Renal pelvis (tissue), 4 donors: ENCODE data around the gene ITGB4. TPM values are rescaled to one million over a fixed set of nuclear protein-coding genes. Genes with fewer than 3 reads are reported as not detected.
"Not testable (repeated sequence)": the region's sequence is repeated elsewhere in the genome, so short reads cannot be mapped to it uniquely, and the experiment has no call there.

Experiments
- DNase-seq: peaks from one replicate; pipeline ENCODE4 v3.0.0-alpha.2; 2013
- polyA plus RNA-seq, 3 donors: library from polyadenylated mRNA; unstranded; fragments of 120-200 nt; gene quantifications; one replicate each; pipeline ENCODE4 v1.2.1, GENCODE V29; 2013; ENCODE audit not compliant: insufficient read length in 3 of 3

The ITGB4 gene
- polyA plus RNA-seq, 3 donors: 12.5 to 17.1 (median 16.2) TPM

DNA sequence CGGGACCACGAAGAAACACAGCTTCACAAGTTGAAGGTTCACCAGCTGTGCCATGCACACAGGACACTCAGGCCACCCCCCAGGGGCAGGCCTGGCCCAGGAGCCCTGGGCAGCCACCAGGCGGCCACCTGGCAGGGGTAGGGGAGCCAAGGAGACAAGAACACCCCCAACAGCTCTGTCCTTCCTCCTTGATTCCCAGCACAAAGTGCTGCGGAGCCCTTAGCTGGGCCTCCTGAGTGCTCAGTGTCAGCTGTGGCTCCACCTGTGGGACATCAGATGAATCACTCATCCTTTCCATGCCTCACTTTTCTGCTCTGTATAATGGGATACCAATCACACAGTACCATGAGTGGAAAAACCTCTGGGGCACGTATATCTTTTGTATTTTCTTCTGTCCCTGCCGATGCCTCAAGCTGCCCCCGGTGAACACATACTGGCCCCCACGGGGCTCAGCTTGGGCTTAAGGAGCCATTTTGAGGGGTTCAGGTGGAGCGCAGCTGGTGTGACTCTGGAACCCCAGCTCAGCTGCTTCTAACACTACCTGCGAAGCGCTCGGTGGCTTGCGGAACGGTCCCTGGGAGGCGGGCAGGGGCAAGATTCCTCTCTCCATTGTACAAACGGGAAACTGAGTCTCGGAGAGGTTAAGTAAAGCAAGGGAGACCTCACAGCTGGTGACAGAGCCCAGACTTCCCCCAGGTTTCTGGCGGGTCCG is 31.7 kb downstream of the ITGB4 start:
- DNase-seq: no peak

DNA sequence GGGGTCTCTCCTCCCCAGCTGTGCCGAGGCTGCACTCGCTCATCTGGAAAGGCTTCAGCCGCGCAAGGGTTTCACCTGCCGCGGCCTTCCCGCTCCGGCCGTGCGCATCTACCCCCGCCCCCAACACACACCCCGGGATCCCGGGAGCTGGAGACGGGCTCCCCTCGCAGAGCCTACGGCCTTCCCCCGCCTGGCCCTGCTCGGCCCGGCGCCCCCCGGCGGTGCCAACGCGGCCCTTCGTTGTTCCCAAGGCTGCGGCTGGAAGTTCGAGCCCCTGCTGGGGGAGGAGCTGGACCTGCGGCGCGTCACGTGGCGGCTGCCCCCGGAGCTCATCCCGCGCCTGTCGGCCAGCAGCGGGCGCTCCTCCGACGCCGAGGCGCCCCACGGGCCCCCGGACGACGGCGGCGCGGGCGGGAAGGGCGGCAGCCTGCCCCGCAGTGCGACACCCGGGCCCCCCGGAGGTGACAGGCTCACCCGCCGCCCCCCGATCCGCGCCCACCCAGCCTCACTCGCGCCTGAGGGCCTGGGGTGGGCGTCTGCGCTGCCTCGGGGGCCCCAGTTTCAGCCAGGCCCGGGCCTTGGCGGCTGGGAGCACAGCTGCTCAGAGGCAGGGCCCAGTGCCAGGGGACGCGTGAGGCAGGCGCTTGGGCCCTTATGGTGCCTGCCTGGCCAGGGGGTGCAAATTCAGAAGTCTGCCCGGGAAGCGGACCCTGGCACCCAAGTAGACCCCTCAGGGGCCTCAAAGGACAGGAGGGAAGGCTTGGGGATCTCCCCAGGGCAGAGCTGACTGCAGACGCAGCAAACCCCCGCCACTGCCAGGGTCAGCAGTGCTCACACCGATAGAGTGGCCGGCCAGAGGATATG is 32.5 kb downstream of the ITGB4 start:
- peak; percentile 69 for DNase-seq

DNA sequence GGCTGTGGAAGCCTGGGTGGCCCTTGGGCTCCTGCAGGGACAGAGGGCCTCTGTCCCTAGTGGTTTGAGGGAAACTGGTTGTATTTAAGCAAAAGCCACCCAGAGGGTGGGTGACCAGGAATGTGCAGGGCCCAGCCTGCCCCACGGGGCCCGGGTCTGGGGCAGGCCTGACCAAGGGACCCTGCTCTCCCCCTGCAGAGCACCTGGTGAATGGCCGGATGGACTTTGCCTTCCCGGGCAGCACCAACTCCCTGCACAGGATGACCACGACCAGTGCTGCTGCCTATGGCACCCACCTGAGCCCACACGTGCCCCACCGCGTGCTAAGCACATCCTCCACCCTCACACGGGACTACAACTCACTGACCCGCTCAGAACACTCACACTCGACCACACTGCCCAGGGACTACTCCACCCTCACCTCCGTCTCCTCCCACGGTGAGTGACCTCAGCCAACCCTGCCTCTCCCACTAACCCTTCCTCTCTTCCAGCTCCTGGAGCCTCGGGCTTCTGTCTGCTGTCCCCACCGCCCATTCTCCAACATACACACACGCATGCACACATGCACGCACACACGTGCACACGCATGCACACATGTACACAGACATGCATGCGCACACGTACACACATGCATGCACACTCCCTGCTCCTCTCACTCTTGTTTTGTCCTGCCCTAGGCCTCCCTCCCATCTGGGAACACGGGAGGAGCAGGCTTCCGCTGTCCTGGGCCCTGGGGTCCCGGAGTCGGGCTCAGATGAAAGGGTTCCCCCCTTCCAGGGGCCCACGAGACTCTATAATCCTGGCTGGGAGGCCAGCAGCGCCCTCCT is 33.3 kb downstream of the ITGB4 start:
- DNase-seq: no peak

DNA sequence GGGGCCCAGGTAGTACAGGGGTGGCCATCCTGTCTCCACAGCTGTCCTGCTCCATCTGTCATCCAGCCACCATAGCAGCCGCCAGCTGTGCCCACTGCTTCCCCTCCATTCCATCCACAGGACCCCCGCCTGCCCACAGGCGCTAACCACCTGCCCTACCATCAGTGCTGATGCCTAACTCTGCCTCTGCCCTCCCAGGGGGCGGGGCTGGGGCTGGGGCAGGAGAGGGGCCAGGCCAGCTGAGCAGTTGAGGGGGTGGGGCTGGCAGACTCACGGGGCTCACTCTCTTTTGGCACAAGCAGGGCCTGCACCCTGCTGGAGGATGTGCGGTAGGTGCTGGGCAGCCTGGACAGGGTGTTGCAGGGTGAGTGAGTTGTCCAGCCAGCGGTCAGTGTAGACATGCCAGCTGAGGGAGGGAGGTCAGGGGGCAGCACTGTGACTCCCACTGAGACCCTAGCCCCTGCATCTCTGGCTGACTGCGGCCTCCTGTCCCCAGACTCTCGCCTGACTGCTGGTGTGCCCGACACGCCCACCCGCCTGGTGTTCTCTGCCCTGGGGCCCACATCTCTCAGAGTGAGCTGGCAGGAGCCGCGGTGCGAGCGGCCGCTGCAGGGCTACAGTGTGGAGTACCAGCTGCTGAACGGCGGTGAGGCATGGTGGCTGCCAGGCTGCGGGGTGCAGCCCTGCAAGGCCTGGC is 34.1 kb downstream of the ITGB4 start:
- DNase-seq: no peak

DNA sequence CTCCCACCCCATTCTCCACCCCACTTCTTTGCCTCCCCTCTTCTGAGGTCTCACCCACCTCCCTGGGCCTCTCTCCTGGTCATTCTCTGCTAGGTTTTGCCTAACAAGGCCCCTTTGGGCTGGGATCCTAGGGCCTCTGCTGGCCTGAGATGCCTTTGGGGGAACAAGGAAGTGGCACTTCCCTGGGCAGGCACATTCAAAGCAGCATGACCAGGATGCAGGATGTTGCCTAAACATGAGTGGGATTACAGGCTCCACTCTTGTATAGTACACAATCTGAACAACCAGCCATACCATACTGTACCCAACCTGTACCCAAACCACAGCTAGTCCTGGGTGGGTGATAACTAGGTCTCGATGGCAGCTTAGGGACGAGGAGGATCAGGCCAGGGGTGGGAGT is 34.7 kb downstream of the ITGB4 start:
- no peak for DNase-seq

DNA sequence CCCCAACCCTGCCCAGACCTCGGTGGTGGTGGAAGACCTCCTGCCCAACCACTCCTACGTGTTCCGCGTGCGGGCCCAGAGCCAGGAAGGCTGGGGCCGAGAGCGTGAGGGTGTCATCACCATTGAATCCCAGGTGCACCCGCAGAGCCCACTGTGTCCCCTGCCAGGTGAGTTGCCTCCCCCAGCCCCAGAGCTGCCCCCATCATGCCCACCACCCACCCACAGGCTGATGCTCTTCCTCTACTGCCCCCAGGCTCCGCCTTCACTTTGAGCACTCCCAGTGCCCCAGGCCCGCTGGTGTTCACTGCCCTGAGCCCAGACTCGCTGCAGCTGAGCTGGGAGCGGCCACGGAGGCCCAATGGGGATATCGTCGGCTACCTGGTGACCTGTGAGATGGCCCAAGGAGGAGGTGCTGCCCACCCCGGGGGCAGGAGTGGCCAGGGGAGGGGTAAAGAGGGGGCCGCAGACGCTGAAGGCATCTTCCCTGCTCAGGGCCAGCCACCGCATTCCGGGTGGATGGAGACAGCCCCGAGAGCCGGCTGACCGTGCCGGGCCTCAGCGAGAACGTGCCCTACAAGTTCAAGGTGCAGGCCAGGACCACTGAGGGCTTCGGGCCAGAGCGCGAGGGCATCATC is 35.3 kb downstream of the ITGB4 start:
- no peak for DNase-seq

DNA sequence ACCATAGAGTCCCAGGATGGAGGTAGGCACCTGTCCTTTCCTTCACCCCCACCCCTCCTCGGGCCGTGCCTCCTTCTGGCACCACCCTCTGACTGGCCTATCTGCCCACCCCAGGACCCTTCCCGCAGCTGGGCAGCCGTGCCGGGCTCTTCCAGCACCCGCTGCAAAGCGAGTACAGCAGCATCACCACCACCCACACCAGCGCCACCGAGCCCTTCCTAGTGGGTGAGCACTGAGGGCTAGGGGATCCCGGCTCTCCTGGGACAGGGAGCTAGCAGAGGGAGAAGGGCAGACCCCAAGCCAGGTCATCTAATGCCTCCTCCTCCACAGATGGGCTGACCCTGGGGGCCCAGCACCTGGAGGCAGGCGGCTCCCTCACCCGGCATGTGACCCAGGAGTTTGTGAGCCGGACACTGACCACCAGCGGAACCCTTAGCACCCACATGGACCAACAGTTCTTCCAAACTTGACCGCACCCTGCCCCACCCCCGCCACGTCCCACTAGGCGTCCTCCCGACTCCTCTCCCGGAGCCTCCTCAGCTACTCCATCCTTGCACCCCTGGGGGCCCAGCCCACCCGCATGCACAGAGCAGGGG is 35.9 kb downstream of the ITGB4 start:
- no peak for DNase-seq

DNA sequence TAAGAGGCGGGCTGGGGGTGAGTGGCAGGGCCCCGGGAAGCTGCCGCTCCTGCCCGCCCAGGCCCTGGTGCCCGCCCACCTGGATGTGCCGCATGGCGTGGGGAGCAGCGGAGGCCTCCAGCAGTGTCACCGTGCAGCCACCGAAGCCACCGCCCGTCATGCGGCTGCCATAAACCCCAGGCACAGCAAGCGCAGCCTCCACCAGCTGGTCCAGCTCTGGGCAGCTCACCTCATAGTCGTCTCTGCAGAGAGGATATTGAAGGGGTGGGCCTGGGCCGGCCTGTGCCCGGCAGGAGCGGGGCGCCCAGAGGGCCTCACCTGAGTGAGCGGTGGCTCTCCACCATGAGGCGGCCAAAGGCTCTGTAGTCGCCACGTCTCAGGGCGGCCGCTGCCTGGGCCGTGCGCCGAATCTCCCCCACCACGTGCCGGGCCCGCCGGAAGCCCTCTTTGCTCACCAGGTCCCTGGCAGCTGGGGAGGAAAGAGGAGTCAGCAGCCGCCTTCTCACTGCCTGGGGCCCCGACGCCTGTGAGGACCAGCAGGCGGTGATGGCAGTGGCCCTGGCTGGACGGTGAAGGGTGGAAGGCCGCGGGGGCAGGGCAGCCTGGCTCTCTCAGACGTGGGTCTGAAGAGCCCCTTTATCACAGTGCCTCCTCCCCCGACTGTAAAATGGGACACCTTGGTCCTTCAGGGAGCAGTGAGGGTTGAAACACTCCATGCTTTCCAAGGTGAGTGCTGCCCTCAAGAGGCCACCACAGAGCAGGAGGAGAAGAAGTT is 37.1 kb downstream of the ITGB4 start:
- no peak for DNase-seq

DNA sequence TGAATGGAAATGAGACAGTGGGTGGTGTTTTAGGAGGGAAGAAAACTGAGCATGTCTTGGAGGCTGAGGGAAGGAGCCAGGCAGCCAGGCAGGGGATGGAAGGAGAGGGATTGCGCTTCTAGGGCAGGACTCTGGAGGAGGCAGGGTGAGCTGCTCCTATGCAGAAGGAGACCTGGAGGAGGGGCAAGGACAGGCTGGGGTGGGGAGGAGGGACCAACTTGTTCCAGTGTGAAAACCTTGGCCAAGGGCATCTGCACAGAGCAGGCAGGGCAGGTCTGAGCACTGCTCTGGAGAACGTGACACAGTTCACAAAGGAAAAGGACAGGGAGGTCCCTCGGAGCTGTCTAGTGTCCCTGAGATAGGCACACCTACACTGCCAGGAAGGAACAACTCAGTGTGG is 38.2 kb downstream of the ITGB4 start:
- no peak for DNase-seq

DNA sequence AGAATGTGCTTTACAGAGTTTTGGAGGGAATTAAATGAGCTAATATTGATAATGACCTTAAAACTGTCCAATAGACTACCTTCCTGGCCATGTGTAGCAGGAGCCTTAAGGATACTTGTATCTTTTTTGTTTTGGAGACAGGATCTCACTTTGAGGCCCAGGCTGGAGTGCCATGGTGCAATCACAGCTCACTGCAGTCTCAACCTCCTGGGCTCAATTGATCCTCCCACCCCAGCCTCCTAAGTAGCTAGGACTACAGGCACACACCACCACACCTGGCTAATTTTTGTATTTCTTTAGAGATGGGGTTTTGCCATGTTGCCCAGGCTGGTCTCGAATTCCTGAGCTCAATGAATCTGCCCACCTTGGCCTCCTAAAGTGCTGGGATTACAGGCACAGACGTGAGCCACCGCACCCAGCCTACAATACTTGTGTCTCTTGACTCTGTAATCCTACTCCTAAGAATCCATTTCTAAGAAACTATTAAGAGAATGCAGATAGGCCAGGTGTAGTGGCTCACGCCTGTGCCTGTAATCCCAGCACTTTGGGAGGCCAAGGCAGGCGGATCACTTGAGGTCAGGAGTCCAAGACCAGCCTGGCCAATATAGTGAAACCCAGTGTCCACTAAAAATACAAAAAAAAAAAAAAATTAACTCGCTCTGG is 38.9 kb downstream of the ITGB4 start:
- not testable (repeated sequence) for DNase-seq

DNA sequence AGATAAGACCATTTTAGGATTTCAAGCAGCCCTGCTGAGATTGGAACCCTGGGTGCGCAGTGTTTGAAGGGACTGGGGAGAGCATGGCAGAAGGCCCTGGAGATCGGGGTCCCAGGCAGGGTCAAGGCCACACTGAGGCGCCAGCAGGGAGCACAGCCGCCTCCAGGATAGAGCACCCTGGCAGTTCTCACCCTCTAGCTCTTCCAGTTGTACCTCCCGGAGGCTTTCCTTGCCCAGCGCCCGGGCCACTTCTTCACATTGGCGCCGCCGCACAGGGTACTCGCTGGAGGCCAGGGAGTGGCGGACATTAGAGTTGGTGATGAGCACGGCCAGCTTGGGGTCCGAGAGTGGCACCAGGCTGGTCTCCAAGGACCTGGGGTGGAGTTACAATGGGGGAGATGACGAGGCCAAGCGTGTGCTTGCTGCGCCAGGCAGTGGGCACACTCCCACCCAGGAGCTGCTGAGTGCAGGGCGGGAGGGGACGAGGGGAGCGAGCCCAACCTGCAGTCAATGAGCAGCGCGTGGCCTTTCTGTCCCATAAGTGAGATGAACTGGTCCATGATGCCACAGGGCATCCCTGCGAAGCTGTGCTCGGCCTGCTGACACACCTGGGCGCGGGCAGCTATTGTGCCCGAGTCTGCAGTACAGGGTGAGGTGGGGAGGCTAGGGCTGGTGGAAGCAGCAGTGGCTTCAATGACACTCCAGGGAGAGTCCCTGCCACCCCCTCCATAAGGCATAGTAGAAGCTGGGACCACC is 41.4 kb downstream of the ITGB4 start:
- DNase-seq: no peak

DNA sequence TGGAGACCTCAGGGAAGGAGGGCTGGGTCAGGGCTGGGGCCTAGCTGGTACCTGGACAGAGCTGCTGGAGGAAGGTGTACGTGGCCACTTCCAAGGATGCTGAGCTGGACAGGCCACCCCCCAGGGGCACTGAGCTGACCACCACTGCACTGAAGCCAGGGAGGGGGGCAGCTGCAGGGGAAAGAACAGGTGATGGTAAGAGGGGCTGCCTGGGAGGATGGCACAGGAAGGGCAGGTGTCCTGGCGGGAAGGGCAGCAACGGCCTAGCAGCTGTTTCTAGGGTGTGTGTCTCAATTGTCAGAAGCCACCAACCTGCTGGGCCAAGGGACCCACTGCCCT is 42.0 kb downstream of the ITGB4 start:
- DNase-seq: no peak

DNA sequence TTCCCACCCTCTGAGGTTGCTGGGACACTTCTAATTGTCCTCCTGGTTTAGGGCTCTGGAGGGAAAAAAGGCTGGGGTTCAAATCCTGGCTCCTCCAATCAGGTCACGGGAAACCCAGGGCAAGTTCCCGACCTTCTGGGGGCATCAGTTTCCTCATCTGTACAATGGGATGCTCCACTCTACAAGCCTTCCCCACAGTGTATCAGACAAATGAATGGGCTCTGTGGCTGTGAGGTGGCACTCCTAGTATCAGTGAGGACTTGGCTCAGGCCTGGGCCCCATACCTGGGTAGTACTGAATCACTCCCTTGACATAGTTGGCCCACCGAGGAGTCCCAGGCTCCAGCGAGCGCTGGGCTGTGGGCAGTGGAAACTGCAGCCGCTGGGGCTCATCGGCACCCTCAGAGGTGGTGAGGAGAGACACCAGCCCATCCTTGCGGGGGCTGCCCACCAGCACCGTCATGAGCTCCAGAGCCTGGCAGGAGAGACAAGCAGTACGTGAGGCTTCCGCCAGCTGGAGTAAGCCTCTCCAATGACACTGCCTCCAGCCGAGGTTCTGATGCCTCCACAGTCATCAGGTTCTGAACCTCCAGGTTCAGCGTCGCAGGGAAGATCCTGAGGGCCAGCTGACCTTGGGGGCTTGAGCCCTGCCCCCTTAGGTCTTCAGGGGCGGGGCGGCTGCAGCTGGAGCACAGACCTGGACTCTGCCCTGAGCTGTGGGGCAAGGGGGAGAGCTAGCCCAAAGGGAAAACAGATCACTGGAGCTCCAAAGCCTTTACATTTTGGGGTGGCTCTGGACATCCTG is 42.6 kb downstream of the ITGB4 start:
- DNase-seq: no peak

DNA sequence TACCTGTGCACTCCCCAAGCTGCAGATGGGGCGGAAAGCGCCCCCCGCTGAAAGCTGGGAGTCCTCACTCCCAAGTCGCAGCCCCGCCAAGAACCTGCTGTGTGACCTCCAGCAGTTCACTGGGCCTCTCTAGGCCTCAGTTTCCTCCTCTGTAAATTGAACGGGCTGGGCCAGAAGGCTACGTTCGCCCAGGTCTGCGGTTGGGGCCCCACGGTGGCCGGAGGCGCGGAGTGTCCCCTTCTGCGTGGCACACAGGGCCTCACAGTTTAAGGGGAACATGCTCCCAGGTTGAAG is 43.1 kb downstream of the ITGB4 start:
- no peak for DNase-seq

DNA sequence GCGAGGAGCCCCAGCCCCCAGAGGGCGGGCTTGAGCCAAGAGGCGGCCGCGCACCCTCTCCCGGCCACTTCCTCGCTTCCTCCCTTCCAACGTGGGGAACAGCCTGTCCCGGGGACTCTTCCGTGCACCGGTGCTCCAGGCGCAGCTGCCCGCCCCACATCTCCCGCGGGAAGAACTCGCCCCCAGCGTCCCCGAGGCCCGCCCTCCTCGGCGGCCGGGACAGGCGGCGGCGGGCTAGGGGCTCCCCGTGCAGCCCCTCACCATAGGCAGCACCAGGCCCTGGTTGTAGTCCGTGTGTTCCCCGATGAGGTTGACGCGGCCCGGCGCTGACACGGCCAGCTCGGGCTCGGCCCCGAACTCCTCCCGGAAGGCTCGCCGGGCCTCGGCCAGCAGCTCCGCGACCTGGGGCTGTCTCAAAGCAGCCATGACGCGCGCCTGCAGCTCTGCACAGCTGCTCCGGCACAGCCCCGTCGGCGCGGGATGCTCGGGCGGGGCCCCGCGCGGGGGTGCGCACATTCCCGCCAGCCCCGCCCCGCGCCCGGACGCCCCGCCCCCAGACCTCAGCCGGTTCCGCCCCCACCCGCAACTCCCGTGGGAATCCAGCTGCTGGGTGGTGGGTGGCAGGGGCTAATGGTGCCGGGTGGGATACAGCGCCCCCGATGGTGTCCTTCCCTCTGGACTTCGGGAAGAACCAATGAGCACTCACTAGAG is 43.6 kb downstream of the ITGB4 start, which contains the start of gene GALK1:
Gene GALK1 (minus strand): TSS at position 482 of the 711 bp plus-strand sequence. CDS start 56 bp downstream, at position 426.
- peak; percentile 64 for DNase-seq

DNA sequence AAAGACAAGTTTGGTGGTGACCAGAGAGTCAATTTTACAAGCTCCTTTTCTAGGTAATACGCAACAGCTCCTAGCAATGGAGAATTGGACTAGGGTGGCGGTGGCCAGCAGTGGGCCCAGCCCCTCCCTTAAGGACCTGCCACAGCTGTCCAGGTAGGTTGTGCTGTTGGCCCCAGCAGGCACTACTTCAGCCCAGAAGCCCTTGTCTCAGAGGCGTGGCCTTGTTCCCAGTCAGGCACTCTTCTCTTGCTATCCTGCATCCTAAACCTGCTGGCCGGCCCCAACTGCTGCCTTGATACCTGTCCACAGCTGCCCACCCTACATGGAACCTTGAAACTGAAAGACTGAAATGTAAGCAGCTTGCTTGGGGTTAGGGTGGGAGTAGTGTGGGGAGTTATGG is 44.7 kb downstream of the ITGB4 start:
- no peak for DNase-seq

DNA sequence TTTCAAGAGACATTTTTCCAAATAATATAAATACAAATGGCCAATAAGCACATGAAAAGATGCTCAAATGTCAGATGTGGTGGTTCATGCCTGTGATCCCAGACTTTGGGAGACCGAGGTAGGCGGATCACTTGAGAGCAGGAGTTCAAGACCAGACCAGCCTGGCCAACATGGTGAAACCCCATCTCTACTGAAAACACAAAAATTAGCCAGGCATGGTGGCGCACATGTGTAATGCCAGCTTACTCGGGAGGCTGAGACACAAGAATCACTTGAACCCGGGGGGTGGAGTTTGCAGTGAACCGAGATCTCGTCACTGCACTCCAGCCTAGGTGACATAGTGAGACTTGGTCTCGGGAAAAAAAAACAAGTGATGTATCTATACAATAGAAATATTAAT is 46.6 kb downstream of the ITGB4 start:
- DNase-seq: no peak
